GM19328 (cell line): ENCODE data around the gene PMIS2.
A peak's percentile ranks its signal among the peaks of the same experiment; 100 is the strongest.

Experiments used
- ATAC-seq: cut with Tn5 transposase; IDR thresholded peaks from one replicate; pipeline ENCODE4 v1.9.1; 2021; ENCODE audit warnings: mild to moderate bottlenecking, moderate library complexity; ENCODE audit not compliant: unreplicated experiment

The PMIS2 gene

GRCh38 chr19:35623327-35624010 is 37.5 kb downstream of the PMIS2 start:
- ATAC-seq = no peak

- ATAC-seq = no peak
These were observed 42.2 kb downstream of the PMIS2 start for GRCh38 chr19:35628264-35628564.

GRCh38 chr19:35628565-35629331 is 42.8 kb downstream of the PMIS2 start, which contains the start of gene RBM42:
RBM42 (plus strand) TSS chr19:35629036; CDS start chr19:35629154, 118 bp downstream.
- peak; percentile 95 for ATAC-seq

DNA sequence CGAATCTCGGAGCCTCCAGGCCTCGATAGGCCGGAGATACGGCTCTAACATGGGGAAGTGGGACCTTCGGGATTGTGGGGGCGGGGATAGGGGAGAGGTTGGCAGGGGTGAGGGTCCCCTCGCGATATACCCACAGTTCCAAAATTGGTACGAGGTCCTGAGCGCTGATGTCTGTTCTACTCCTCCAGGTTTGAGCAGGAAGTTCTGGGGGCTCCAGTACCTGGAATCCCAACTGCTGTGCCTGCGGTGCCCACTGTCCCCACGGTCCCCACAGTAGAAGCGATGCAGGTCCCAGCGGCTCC is 43.3 kb downstream of the PMIS2 start:
- ATAC-seq = no peak

DNA sequence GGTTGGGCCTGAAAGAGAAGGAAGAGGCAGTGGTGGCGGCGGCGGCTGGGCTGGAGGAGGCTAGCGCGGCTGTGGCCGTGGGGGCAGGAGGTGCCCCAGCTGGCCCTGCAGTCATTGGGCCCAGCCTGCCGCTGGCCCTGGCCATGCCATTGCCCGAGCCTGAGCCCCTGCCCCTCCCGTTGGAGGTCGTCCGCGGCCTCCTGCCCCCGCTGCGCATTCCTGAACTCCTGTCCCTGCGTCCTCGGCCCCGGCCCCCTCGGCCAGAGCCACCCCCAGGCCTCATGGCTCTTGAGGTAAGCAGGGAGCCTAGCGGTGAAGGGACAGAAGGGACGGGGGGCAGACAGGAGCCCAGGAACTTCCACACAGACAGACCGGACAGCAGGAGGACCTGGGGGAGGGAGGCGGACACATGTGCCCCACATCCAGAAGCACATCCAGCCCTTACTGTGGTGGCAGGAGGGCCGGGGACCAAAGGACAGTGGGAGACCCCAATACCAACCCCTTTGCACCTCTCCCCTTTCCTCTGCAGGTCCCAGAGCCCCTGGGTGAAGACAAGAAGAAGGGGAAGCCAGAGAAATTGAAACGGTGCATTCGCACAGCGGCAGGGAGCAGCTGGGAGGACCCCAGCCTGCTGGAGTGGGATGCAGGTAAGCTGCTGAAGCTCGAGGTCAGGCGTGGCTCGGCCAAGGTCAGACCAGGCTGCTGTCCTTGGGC is 47.9 kb downstream of the PMIS2 start:
- ATAC-seq = no peak

DNA sequence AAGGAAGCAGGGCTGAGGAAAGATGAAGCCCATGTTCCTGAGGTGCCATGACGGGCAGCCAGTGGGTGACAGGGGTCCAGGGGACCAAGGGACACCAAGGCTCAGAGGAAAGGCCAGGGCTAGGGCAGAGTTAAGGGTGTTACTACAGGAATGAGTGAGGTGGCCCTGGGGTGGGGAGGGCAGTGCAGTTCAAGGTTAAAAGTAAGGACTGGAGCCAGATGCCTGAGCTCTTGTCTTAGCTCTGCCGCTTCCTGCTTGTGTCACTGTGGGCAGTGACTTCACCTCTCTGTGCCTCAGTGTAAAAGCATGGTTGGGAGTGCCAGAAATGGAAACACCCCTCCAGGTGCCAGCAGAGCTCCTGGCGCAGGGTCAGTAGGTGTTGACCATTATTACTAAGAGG is 50.7 kb downstream of the PMIS2 start:
- ATAC-seq = no peak
